ENCODE results near the gene ADRA1B. TPM values are rescaled to one million over a fixed set of nuclear protein-coding genes. Genes with fewer than 3 reads are reported as not detected.

Gene ADRA1B
- total and polyA plus RNA-seq, 2 donors (not counting 3 experiments of a cell fraction or from before 2014, with no cell fraction given) = 0.77 TPM; not detected in 1

GRCh38 chr5:160020266-160020770 is 104.0 kb downstream of the ADRA1B start:
- Histone ChIP-seq H3K4me3 (replicated peaks in 1 of 3; ENCODE audit: insufficient read depth in 1 of 3, low read depth in 1 of 3, low read length in 3 of 3) (no peak overlapping the region), H3K9me1 (replicated peaks; ENCODE audit: control insufficient read depth, extremely low read depth, insufficient read depth, low read length) (no peaks in the 10 kb centered on the region), H3K79me2 (ENCODE audit: control insufficient read depth, insufficient read depth, low read length) (peaks cover 7% of the 10 kb centered on the region), H3K9me3 (replicated peaks; ENCODE audit: control insufficient read depth, insufficient read depth, low read length) (no peaks in the 10 kb centered on the region), H2AFZ (ENCODE audit: low read depth, low read length) (no peak overlapping the region), H3K36me3 (ENCODE audit: control insufficient read depth in 2 of 2, extremely low read depth in 1 of 2, insufficient read depth in 2 of 2, low read length in 2 of 2) (peaks cover 0 to 2% of the 10 kb centered on the region in 2 experiments), H3K27me3 (ENCODE audit: control insufficient read depth in 2 of 2, insufficient read depth in 2 of 2, low read length in 2 of 2) (no peaks in the 10 kb centered on the region), H3K27ac (ENCODE audit: insufficient read depth, low read depth, low read length) (peak overlapping the region; percentile 75), H3K4me1 (ENCODE audit: control insufficient read depth, extremely low read depth, insufficient read depth, low read length) (peaks cover 15% of the 10 kb centered on the region), H4K20me1 (replicated peaks; ENCODE audit: control insufficient read depth, extremely low read depth, insufficient read depth, low read length) (no peaks in the 10 kb centered on the region), H3K9ac (replicated peaks; ENCODE audit: extremely low read depth, insufficient read depth, low read length) (peak overlapping the region; percentile 18), H3K4me2 (ENCODE audit: insufficient read depth, low read length) (peak overlapping the region; percentile 69)
- no TSS peak for BruUV-seq (replicated peaks)
- dilution Hi-C loops (cut with MboI; ENCODE audit: extremely low pct_ligation_motif_present, low sequenced_read_pairs) = no loop called here
- POLR2A ChIA-PET = no interaction called here
- no peak for FAIRE-seq
- CTCF ChIA-PET = interaction anchor here (1.0 to 8.4 kb wide), 12 partner anchors 9 to 381 kb away, joined by 3 to 254 read pairs (median 18); partner anchors contain the start of genes CCNJL, FAM200C and TTC1
- DNase-seq (ENCODE audit: low read depth, low spot score) = peak; percentile 28
- no peak for TF ChIP-seq FOS (IDR thresholded peaks at IDR 0.05; ENCODE audit: borderline replicate concordance, insufficient read depth, low read length)
- intact Hi-C loops (cut with micrococcal nuclease) = loop anchor here (2.0 kb wide), 1 partner anchor 50 kb away; no protein-coding TSS in a partner anchor

GRCh38 chr5:160020964-160021363 is 104.7 kb downstream of the ADRA1B start:
- TF ChIP-seq POLR2AphosphoS5 (IDR thresholded peaks at IDR 0.05; ENCODE audit: insufficient read depth, low read depth, low read length) = peak; percentile 15
- TF ChIP-seq JUN (IDR thresholded peaks at IDR 0.05; ENCODE audit: borderline replicate concordance, insufficient read depth, insufficient read length, low read depth) = no peak
- TF ChIP-seq FOS (IDR thresholded peaks at IDR 0.05; ENCODE audit: borderline replicate concordance, insufficient read depth, low read length) = peak; percentile 20
- no peak for TF ChIP-seq MYC (IDR thresholded peaks at IDR 0.05; ENCODE audit: low read depth, low read length)
- peaks cover 0 to 2% of the 10 kb centered on the region in 2 experiments for H3K36me3 ChIP-seq (ENCODE audit: control insufficient read depth in 2 of 2, extremely low read depth in 1 of 2, insufficient read depth in 2 of 2, low read length in 2 of 2)
- BruUV-seq (replicated peaks) = no TSS peak
- POLR2A ChIA-PET = interaction anchor here (1.3 kb wide), 1 partner anchor 370 kb away, joined by 6 read pairs; no protein-coding TSS in a partner anchor
- DNase-seq (ENCODE audit: low read depth, low spot score) = peak; percentile 78
- no peaks in the 10 kb centered on the region for H3K9me1 ChIP-seq (replicated peaks; ENCODE audit: control insufficient read depth, extremely low read depth, insufficient read depth, low read length)
- peaks cover 15% of the 10 kb centered on the region for H3K4me1 ChIP-seq (ENCODE audit: control insufficient read depth, extremely low read depth, insufficient read depth, low read length)
- intact Hi-C loops (cut with micrococcal nuclease) (loop anchor here (1.0 to 2.0 kb wide), 6 partner anchors 50 to 370 kb away; partner anchors contain the start of gene PWWP2A), dilution Hi-C loops (cut with MboI; ENCODE audit: extremely low pct_ligation_motif_present, low sequenced_read_pairs) (no loop called here)
- peak overlapping the region; percentile 75 for H3K27ac ChIP-seq (ENCODE audit: insufficient read depth, low read depth, low read length)
- no peak overlapping the region for H3K4me3 ChIP-seq (replicated peaks in 1 of 3; ENCODE audit: insufficient read depth in 1 of 3, low read depth in 1 of 3, low read length in 3 of 3)
- H3K9me3 ChIP-seq (replicated peaks; ENCODE audit: control insufficient read depth, insufficient read depth, low read length) = no peaks in the 10 kb centered on the region
- FAIRE-seq = peak; percentile 73
- H3K27me3 ChIP-seq (ENCODE audit: control insufficient read depth in 2 of 2, insufficient read depth in 2 of 2, low read length in 2 of 2) = no peaks in the 10 kb centered on the region
- peak overlapping the region; percentile 18 for H3K9ac ChIP-seq (replicated peaks; ENCODE audit: extremely low read depth, insufficient read depth, low read length)
- H4K20me1 ChIP-seq (replicated peaks; ENCODE audit: control insufficient read depth, extremely low read depth, insufficient read depth, low read length) = no peaks in the 10 kb centered on the region
- peak overlapping the region; percentile 69 for H3K4me2 ChIP-seq (ENCODE audit: insufficient read depth, low read length)
- CTCF ChIA-PET = interaction anchor here (0.7 to 8.4 kb wide), 41 partner anchors 9 to 735 kb away, joined by 3 to 254 read pairs (median 7); partner anchors contain the start of genes C1QTNF2, CCNJL, FAM200C and PTTG1
- peaks cover 7% of the 10 kb centered on the region for H3K79me2 ChIP-seq (ENCODE audit: control insufficient read depth, insufficient read depth, low read length)
- H2AFZ ChIP-seq (ENCODE audit: low read depth, low read length) = no peak overlapping the region
